Panc1 (cell line): ENCODE measurements around the gene PARD6G. TPM values are rescaled to one million over a fixed set of nuclear protein-coding genes. Genes with fewer than 3 reads are reported as not detected.

Experiments
- ATAC-seq: fragments of 200-7000 bp; cut with Tn5 transposase; 2 replicates; pipeline ENCODE4 v1.9.1; 2020; ENCODE audit warnings: mild to moderate bottlenecking, moderate library complexity
- BruUV-seq: library from RNA; stranded (reverse); fragments of 400-500 nt; replicated peaks from 2 replicates; lab custom pipeline; 2021; lab: Mats Ljungman, UMichigan
- CTCF ChIA-PET: fragments of 300-600 bp; sonication (Branson Sonifier 250); formaldehyde crosslinking; loops from one replicate; lab custom pipeline; 2022; ENCODE audit warnings: antibody characterized with exemption; lab: Charles Lee
- POLR2A ChIA-PET: fragments of 300-600 bp; sonication (Branson Sonifier 250); formaldehyde crosslinking; loops from one replicate; lab custom pipeline; 2022; ENCODE audit warnings: antibody characterized with exemption; lab: Charles Lee
- DNase-seq: peaks from one replicate; pipeline ENCODE4 v3.0.0-alpha.2; 2010; ENCODE audit warnings: low read depth, low spot score
- H3K27ac ChIP-seq: 2 replicates; pipeline ENCODE4 v1.5.1; 2011; ENCODE audit warnings: mild to moderate bottlenecking, low read length, inconsistent platforms
- H3K27me3 ChIP-seq: fragments of 200-500 bp; sonication (Bioruptor generic); 2 replicates; pipeline ENCODE4 v1.6.0; 2014; ENCODE audit warnings: low read length, inconsistent platforms; ENCODE audit not compliant: control insufficient read depth, insufficient read depth
- H3K36me3 ChIP-seq: fragments of 200-500 bp; sonication (Bioruptor generic); 2 replicates; pipeline ENCODE4 v1.5.1; 2014; ENCODE audit warnings: inconsistent platforms, mild to moderate bottlenecking, low read length, moderate library complexity; ENCODE audit not compliant: control insufficient read depth, insufficient read depth
- H3K4me1 ChIP-seq: 2 replicates; pipeline ENCODE4 v1.5.1; 2011; ENCODE audit warnings: inconsistent platforms, mild to moderate bottlenecking, low read length, moderate library complexity; ENCODE audit not compliant: control insufficient read depth, insufficient read depth
- H3K4me3 ChIP-seq, 2 experiments: 2 replicates each; pipeline ENCODE4 v1.5.1; 2011 to 2012; ENCODE audit warnings: low read depth in 2 of 2, low read length in 2 of 2, mild to moderate bottlenecking in 2 of 2, inconsistent platforms in 1 of 2, moderate library complexity in 1 of 2
- H3K9me3 ChIP-seq: fragments of 200-500 bp; sonication (Bioruptor generic); 2 replicates; pipeline ENCODE4 v1.5.1; 2014; ENCODE audit warnings: low read depth, mild to moderate bottlenecking, inconsistent platforms, low read length, moderate library complexity; ENCODE audit not compliant: control insufficient read depth, insufficient read depth
- POLR2AphosphoS5 ChIP-seq: IDR thresholded peaks from 2 replicates; pipeline ENCODE4 v1.6.1; 2012; ENCODE audit warnings: mild to moderate bottlenecking, low read depth, low read length, moderate library complexity
- SIN3A ChIP-seq: IDR thresholded peaks from 2 replicates; pipeline ENCODE4 v1.6.1; 2012; ENCODE audit warnings: low read depth, mild to moderate bottlenecking, low read length, moderate library complexity, borderline replicate concordance; ENCODE audit not compliant: insufficient read depth
- TCF7L2 ChIP-seq: IDR thresholded peaks from 2 replicates; pipeline ENCODE4 v1.6.1; 2011; ENCODE audit warnings: mild to moderate bottlenecking, low read depth, low read length, inconsistent platforms
- in situ Hi-C: cut with HindIII; loops from 2 replicates; pipeline ENCODE4 v1.10.0; 2016; ENCODE audit warnings: low sequenced_read_pairs, low pct_unique_long_range_greater_than_20kb
- intact Hi-C: fragments of 100-400 bp; cut with micrococcal nuclease; formaldehyde crosslinking; loops from one replicate; pipeline ENCODE4 v1.10.0; 2022; ENCODE audit not compliant: unreplicated experiment
- total RNA-seq: library from RNA; stranded (reverse); gene quantifications from one replicate; pipeline ENCODE4 v1.2.1, GENCODE V29; 2021; ENCODE audit not compliant: unreplicated experiment
- TF ChIP-seq, protein P1 (sequence below): fragments of 450-650 bp; IDR thresholded peaks from 2 replicates; pipeline ENCODE4 v1.5.1; 2017; ENCODE audit warnings: mild to moderate bottlenecking
- TF ChIP-seq, protein P2 (sequence below), 2 experiments: IDR thresholded peaks; 2 replicates each; pipeline ENCODE4 v1.6.1; 2011 to 2012; ENCODE audit warnings: low read depth in 2 of 2, control low read depth in 1 of 2, low read length in 1 of 2, mild to moderate bottlenecking in 1 of 2, moderate library complexity in 1 of 2; ENCODE audit not compliant: insufficient read depth in 1 of 2

PARD6G gene
- total RNA-seq, 1 experiment from 2014 or later: 5.2 TPM

DNA sequence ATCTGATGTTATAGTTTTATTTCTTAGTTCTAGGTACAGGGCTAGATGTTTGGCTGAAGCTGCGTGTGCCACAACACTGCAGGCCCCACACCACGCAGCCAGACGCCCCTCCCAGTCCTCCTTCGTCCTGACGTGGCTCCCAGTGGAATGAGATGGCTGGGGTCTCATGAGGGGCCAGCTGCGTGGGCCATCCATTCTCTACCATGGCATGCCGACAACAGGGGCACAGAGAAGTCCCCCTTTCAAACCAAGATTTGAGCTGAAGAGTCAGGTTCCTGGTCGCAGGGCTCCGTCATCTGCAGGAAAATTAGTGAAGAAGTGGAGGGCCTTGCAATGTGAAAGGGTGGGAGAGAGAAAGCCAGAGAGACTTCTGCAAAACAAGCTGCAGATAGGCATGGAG lies 64.5 kb downstream of the PARD6G start:
- no peaks in the 10 kb centered on the region for H3K4me1 ChIP-seq
- H3K36me3 ChIP-seq: no peaks in the 10 kb centered on the region
- intact Hi-C loops: no loop called here
- H3K27me3 ChIP-seq: no peaks in the 10 kb centered on the region; the same call in 1 of the 2 replicates
- no peak overlapping the region for H3K4me3 ChIP-seq
- no peak for ATAC-seq
- ChIA-PET CTCF (interaction anchor here (1.2 to 1.5 kb wide), 2 partner anchors 12 to 46 kb away, joined by 3 read pairs; no protein-coding TSS in a partner anchor), POLR2A (no interaction called here)
- no peak overlapping the region for H3K27ac ChIP-seq
- in situ Hi-C loops: no loop called here
- TF ChIP-seq, protein P1, sequence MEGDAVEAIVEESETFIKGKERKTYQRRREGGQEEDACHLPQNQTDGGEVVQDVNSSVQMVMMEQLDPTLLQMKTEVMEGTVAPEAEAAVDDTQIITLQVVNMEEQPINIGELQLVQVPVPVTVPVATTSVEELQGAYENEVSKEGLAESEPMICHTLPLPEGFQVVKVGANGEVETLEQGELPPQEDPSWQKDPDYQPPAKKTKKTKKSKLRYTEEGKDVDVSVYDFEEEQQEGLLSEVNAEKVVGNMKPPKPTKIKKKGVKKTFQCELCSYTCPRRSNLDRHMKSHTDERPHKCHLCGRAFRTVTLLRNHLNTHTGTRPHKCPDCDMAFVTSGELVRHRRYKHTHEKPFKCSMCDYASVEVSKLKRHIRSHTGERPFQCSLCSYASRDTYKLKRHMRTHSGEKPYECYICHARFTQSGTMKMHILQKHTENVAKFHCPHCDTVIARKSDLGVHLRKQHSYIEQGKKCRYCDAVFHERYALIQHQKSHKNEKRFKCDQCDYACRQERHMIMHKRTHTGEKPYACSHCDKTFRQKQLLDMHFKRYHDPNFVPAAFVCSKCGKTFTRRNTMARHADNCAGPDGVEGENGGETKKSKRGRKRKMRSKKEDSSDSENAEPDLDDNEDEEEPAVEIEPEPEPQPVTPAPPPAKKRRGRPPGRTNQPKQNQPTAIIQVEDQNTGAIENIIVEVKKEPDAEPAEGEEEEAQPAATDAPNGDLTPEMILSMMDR: no peak
- TF ChIP-seq TCF7L2 (no peak), SIN3A (no peak), POLR2AphosphoS5 (no peak)
- TF ChIP-seq, protein P2, sequence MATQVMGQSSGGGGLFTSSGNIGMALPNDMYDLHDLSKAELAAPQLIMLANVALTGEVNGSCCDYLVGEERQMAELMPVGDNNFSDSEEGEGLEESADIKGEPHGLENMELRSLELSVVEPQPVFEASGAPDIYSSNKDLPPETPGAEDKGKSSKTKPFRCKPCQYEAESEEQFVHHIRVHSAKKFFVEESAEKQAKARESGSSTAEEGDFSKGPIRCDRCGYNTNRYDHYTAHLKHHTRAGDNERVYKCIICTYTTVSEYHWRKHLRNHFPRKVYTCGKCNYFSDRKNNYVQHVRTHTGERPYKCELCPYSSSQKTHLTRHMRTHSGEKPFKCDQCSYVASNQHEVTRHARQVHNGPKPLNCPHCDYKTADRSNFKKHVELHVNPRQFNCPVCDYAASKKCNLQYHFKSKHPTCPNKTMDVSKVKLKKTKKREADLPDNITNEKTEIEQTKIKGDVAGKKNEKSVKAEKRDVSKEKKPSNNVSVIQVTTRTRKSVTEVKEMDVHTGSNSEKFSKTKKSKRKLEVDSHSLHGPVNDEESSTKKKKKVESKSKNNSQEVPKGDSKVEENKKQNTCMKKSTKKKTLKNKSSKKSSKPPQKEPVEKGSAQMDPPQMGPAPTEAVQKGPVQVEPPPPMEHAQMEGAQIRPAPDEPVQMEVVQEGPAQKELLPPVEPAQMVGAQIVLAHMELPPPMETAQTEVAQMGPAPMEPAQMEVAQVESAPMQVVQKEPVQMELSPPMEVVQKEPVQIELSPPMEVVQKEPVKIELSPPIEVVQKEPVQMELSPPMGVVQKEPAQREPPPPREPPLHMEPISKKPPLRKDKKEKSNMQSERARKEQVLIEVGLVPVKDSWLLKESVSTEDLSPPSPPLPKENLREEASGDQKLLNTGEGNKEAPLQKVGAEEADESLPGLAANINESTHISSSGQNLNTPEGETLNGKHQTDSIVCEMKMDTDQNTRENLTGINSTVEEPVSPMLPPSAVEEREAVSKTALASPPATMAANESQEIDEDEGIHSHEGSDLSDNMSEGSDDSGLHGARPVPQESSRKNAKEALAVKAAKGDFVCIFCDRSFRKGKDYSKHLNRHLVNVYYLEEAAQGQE (IDR thresholded peaks at IDR 0.05; ENCODE audit: insufficient read depth in 1 of 2, low read depth in 2 of 2, low read length in 1 of 2): no peak
- no peak for DNase-seq
- BruUV-seq: no TSS peak
- no peaks in the 10 kb centered on the region for H3K9me3 ChIP-seq

DNA sequence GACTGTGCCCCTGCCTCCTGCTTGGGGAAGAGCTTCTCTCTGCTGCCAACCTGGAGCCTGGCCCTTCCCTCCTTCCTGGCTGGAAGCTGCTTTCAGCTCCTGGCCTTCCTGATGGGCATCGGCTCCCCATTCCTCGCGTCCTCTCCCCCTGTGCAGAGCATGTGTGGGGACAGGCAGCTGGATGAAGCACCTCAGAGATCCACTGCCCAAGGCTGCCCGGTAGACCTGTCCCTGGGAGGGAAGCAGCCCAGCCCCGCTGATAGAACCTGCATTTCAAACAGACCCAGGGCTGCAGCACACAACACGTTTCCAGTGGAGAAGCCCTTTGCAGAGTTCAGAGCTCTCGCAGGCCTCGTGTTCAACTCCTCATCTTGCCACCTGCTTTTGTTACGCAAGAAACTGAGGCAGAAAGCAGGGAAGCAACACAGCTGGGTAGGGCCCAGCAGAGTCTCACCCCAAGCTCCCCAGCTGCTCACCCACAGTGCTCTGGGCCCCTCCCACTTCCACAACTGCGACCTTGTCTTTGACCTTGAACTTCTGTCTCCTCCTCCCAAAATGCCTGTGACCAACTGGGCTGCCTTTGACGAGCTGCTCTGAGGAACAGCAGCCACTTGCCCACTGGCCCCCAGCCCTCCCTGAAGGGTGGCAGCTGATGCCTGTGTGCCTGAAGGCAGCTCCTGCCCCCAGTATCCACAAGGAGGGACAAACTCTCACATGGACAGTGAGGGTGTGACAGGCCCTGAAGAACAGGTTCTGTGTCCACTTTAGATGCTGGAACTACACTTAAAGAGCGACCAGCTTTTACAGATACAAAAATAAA lies 65.5 kb downstream of the PARD6G start:
- H3K4me3 ChIP-seq: no peak overlapping the region
- TF ChIP-seq SIN3A (no peak), POLR2AphosphoS5 (no peak), TCF7L2 (no peak)
- TF ChIP-seq, protein P2 (IDR thresholded peaks at IDR 0.05; ENCODE audit: insufficient read depth in 1 of 2, low read depth in 2 of 2, low read length in 1 of 2): no peak
- TF ChIP-seq, protein P1: no peak
- DNase-seq (no peak), ATAC-seq (peak; percentile 17; the same call in 1 of the 2 replicates)
- no peaks in the 10 kb centered on the region for H3K4me1 ChIP-seq
- ChIA-PET CTCF (interaction anchor here (1.5 kb wide), 1 partner anchor 47 kb away, joined by 3 read pairs; no protein-coding TSS in a partner anchor), POLR2A (no interaction called here)
- intact Hi-C loops: no loop called here
- no peaks in the 10 kb centered on the region for H3K36me3 ChIP-seq
- in situ Hi-C loops: no loop called here
- BruUV-seq: no TSS peak
- H3K27me3 ChIP-seq: no peaks in the 10 kb centered on the region
- H3K27ac ChIP-seq: no peak overlapping the region
- H3K9me3 ChIP-seq: no peaks in the 10 kb centered on the region
